CD14-positive monocyte (primary cell): ENCODE data around the gene CHST11. TPM values are rescaled to one million over a fixed set of nuclear protein-coding genes. Genes with fewer than 3 reads are reported as not detected.

Source experiments
- DNase-seq, 3 donors: peaks; one replicate each; pipeline ENCODE4 v3.0.0-alpha.2; 2011 to 2022
- H2AFZ ChIP-seq: 2 replicates; pipeline ENCODE4 v1.6.0; 2012; ENCODE audit warnings: mild to moderate bottlenecking, low read depth, low read length, inconsistent platforms; ENCODE audit not compliant: insufficient read depth, poor library complexity, severe bottlenecking
- H3K27ac ChIP-seq, 2 donors: 1 replicate in 1 of 2; 2 replicates in 1 of 2; pipeline ENCODE4 v1.5.1; 2012 to 2013; ENCODE audit warnings: low read length in 2 of 2, control low read depth in 1 of 2, inconsistent platforms in 1 of 2, low read depth in 1 of 2, mild to moderate bottlenecking in 1 of 2
- H3K27me3 ChIP-seq, 2 donors: one replicate each; pipeline versions ENCODE4 v1.6.0 to v1.6.1; 2011 to 2013; ENCODE audit warnings: low read length in 2 of 2; ENCODE audit not compliant: control insufficient read depth in 2 of 2, insufficient read depth in 2 of 2
- H3K36me3 ChIP-seq, 2 donors: replicated peaks in 1 of 2; 1 replicate in 1 of 2; 2 replicates in 1 of 2; pipeline versions ENCODE4 v1.5.1 to v1.6.1; 2012 to 2013; ENCODE audit warnings: low read length in 2 of 2, control low read depth in 1 of 2, inconsistent platforms in 1 of 2, mild to moderate bottlenecking in 1 of 2; ENCODE audit not compliant: insufficient read depth in 2 of 2, control insufficient read depth in 1 of 2
- H3K4me1 ChIP-seq, 2 donors: 1 replicate in 1 of 2; 2 replicates in 1 of 2; pipeline versions ENCODE4 v1.5.1 to v1.6.1; 2012 to 2013; ENCODE audit warnings: low read length in 2 of 2, control low read depth in 1 of 2, inconsistent platforms in 1 of 2, mild to moderate bottlenecking in 1 of 2, moderate library complexity in 1 of 2; ENCODE audit not compliant: insufficient read depth in 2 of 2, control insufficient read depth in 1 of 2
- H3K4me2 ChIP-seq: replicated peaks from 2 replicates; pipeline ENCODE3; 2012; ENCODE audit warnings: low read length, moderate library complexity, mild to moderate bottlenecking; ENCODE audit not compliant: poor library complexity, severe bottlenecking; ENCODE audit errors: extremely low read depth
- H3K4me3 ChIP-seq, 3 experiments: fragments of 200-600 bp in 1 of 3; sonication (generic) in 1 of 3; replicated peaks in 1 of 3; 1 replicate in 2 of 3; 2 replicates in 1 of 3; pipeline ENCODE4 v1.5.1; 2011 to 2013; ENCODE audit warnings: low read length in 3 of 3, mild to moderate bottlenecking in 3 of 3, control low read depth in 2 of 3, low read depth in 2 of 3, inconsistent platforms in 1 of 3, moderate library complexity in 1 of 3
- H3K79me2 ChIP-seq: 2 replicates; pipeline ENCODE4 v1.6.0; 2012; ENCODE audit warnings: mild to moderate bottlenecking, control low read depth, inconsistent platforms, low read length, moderate library complexity; ENCODE audit not compliant: insufficient read depth
- H3K9ac ChIP-seq: 2 replicates; pipeline ENCODE4 v1.6.0; 2017; ENCODE audit warnings: low read length, mild to moderate bottlenecking; ENCODE audit not compliant: insufficient read depth, poor library complexity, severe bottlenecking
- H3K9me3 ChIP-seq, 2 donors: replicated peaks in 1 of 2; 1 replicate in 1 of 2; 2 replicates in 1 of 2; pipeline versions ENCODE4 v1.5.1 to v1.6.1; 2012 to 2013; ENCODE audit warnings: low read length in 2 of 2, control low read depth in 1 of 2; ENCODE audit not compliant: control insufficient read depth in 1 of 2, insufficient read depth in 1 of 2
- H4K20me1 ChIP-seq: 2 replicates; pipeline ENCODE4 v1.6.0; 2012; ENCODE audit warnings: mild to moderate bottlenecking, low read length, control low read depth, moderate library complexity; ENCODE audit not compliant: insufficient read depth
- H3K27ac Mint-ChIP-seq, 7 donors: one replicate each; pipeline ENCODE4 v1.8.0; 2020; ENCODE audit warnings: mild to moderate bottlenecking in 7 of 7, mixed read lengths in 7 of 7, moderate library complexity in 6 of 7, inconsistent platforms in 2 of 7
- H3K27me3 Mint-ChIP-seq, 3 donors: one replicate each; pipeline ENCODE4 v1.8.0; 2021 to 2022; ENCODE audit warnings: low read depth in 3 of 3, mild to moderate bottlenecking in 3 of 3, mixed read lengths in 3 of 3, moderate library complexity in 3 of 3, inconsistent platforms in 1 of 3
- H3K36me3 Mint-ChIP-seq, 2 donors: one replicate each; pipeline ENCODE4 v1.8.0; 2020; ENCODE audit warnings: mixed read lengths in 2 of 2, inconsistent platforms in 1 of 2, mild to moderate bottlenecking in 1 of 2
- H3K4me1 Mint-ChIP-seq: one replicate; pipeline ENCODE4 v1.8.0; 2020; ENCODE audit warnings: mild to moderate bottlenecking, mixed read lengths
- H3K4me3 Mint-ChIP-seq, 2 donors: one replicate each; pipeline ENCODE4 v1.8.0; 2020; ENCODE audit warnings: mild to moderate bottlenecking in 2 of 2, mixed read lengths in 2 of 2, moderate library complexity in 1 of 2
- H3K9me3 Mint-ChIP-seq, 7 donors: one replicate each; pipeline ENCODE4 v1.8.0; 2020 to 2022; ENCODE audit warnings: mixed read lengths in 7 of 7, mild to moderate bottlenecking in 6 of 7, moderate library complexity in 6 of 7, inconsistent platforms in 2 of 7
- CTCF ChIP-seq: fragments of 200-600 bp; IDR thresholded peaks from one replicate; pipeline ENCODE4 v1.8.0; 2022; ENCODE audit warnings: antibody characterized with exemption, mild to moderate bottlenecking
- WGBS: methylation state at CpG from one replicate; pipeline ENCODE4 v1.1.5; 2013; ENCODE audit warnings: missing lambda C conversion rate; ENCODE audit not compliant: insufficient coverage; 5-methylcytosine and 5-hydroxymethylcytosine counted together
- intact Hi-C, 2 donors: fragments of 100-400 bp; cut with micrococcal nuclease; formaldehyde crosslinking; loops; one replicate each; pipeline versions ENCODE4 v1.15.0 to v1.15.1; 2023
- polyA plus RNA-seq, 3 donors: library from polyadenylated mRNA; depleted of rRNA in 1 of 3; unstranded in 2 of 3; stranded (reverse) in 1 of 3; fragments of 300-500 nt in 2 of 3; fragments of >200 nt in 1 of 3; fragmentation: Illumina TruSeq in 2 of 3; gene quantifications; 1 replicate in 2 of 3; 2 replicates in 1 of 3; pipeline ENCODE4 v1.2.3, GENCODE V29; 2012 to 2021

Gene CHST11
- polyA plus RNA-seq, 3 donors = 44.4 to 66.6 (median 48.4) TPM

- Histone ChIP-seq H3K4me2 (no peak overlapping the region), H3K27me3 (no peaks in the 10 kb centered on the region), H3K4me3 (no peak overlapping the region), H3K36me3 (no peaks in the 10 kb centered on the region), H3K9ac (no peak overlapping the region), H2AFZ (peak overlapping the region; percentile 36), H3K27ac (no peak overlapping the region), H3K4me1 (peaks cover 13 to 16% of the 10 kb centered on the region in 2 donors), H4K20me1 (no peaks in the 10 kb centered on the region), H3K79me2 (no peaks in the 10 kb centered on the region), H3K9me3 (no peaks in the 10 kb centered on the region)
- DNase-seq = no peak
- peak overlapping the region in 3 of 7 donors; percentile 2 to 26 (median 21) for H3K27ac Mint-ChIP-seq
- no peak for TF ChIP-seq CTCF
- H3K27me3 Mint-ChIP-seq = peaks cover 0 to 5% (median 0%) of the 10 kb centered on the region in 3 donors
- intact Hi-C loops = no loop called here
- H3K36me3 Mint-ChIP-seq = no peaks in the 10 kb centered on the region
- H3K9me3 Mint-ChIP-seq = peaks cover 0 to 6% (median 2%) of the 10 kb centered on the region in 7 donors
- H3K4me3 Mint-ChIP-seq = no peak overlapping the region
- H3K4me1 Mint-ChIP-seq = peaks cover 19% of the 10 kb centered on the region
- WGBS = 100% methylated on average over 3 of the region's 3 CpGs
Measured at GRCh38 chr12:104793285-104793684, 336.5 kb downstream of the CHST11 start.

GRCh38 chr12:104793968-104794367, 337.2 kb downstream of the CHST11 start:
- Mint-ChIP-seq H3K4me3 (no peak overlapping the region), H3K27me3 (peaks cover 0 to 5% (median 0%) of the 10 kb centered on the region in 3 donors), H3K27ac (no peak overlapping the region), H3K9me3 (peaks cover 0 to 6% (median 2%) of the 10 kb centered on the region in 7 donors), H3K36me3 (no peaks in the 10 kb centered on the region), H3K4me1 (peaks cover 15% of the 10 kb centered on the region)
- H3K27ac ChIP-seq = no peak overlapping the region
- DNase-seq = no peak
- H2AFZ ChIP-seq = no peak overlapping the region
- H3K9ac ChIP-seq = no peak overlapping the region
- H3K9me3 ChIP-seq = no peaks in the 10 kb centered on the region
- WGBS = no CpG with 5 or more reads among the region's 1 CpG
- intact Hi-C loops = no loop called here
- H3K4me1 ChIP-seq = peaks cover 9 to 12% of the 10 kb centered on the region in 2 donors
- no peaks in the 10 kb centered on the region for H3K27me3 ChIP-seq
- H4K20me1 ChIP-seq = no peaks in the 10 kb centered on the region
- no peaks in the 10 kb centered on the region for H3K79me2 ChIP-seq
- no peak overlapping the region for H3K4me3 ChIP-seq
- TF ChIP-seq CTCF = no peak
- no peaks in the 10 kb centered on the region for H3K36me3 ChIP-seq
- H3K4me2 ChIP-seq = no peak overlapping the region
